Heart left ventricle (tissue), 16 donors: Measurements from ENCODE around the gene MINDY3. TPM values are rescaled to one million over a fixed set of nuclear protein-coding genes. Genes with fewer than 3 reads are reported as not detected.
A peak's percentile ranks its signal among the peaks of the same experiment; 100 is the strongest.
"Not testable (repeated sequence)": the region's sequence is repeated elsewhere in the genome, so short reads cannot be mapped to it uniquely, and the experiment has no call there.

Experiments used
- ATAC-seq, 4 donors: fragments of 200-7000 bp; cut with Tn5 transposase; one replicate each; pipeline ENCODE4 v1.9.1; 2020 to 2022; ENCODE audit warnings: moderate library complexity in 4 of 4, mild to moderate bottlenecking in 3 of 4, moderate number of reproducible peaks in 1 of 4
- DNase-seq, 5 donors: peaks; one replicate each; pipeline ENCODE4 v3.0.0-alpha.2; 2020
- H3K27ac ChIP-seq, 12 donors: fragments of 200-600 bp; sonication (generic) in 4 of 12; one replicate each; pipeline versions ENCODE4 v1.5.0 to v1.8.0; 2016 to 2022; ENCODE audit warnings: mild to moderate bottlenecking in 2 of 12
- H3K27me3 ChIP-seq, 9 donors: fragments of 200-600 bp; sonication (generic) in 2 of 9; one replicate each; pipeline versions ENCODE4 v1.5.1 to v1.8.0; 2016 to 2022; ENCODE audit warnings: mild to moderate bottlenecking in 3 of 9
- H3K36me3 ChIP-seq, 9 donors: fragments of 200-600 bp; sonication (generic) in 2 of 9; one replicate each; pipeline versions ENCODE4 v1.5.0 to v1.8.0; 2018 to 2022; ENCODE audit warnings: mild to moderate bottlenecking in 2 of 9
- H3K4me1 ChIP-seq, 12 donors: fragments of 200-600 bp; sonication (generic) in 4 of 12; one replicate each; pipeline versions ENCODE4 v1.5.0 to v1.8.0; 2016 to 2022; ENCODE audit warnings: mild to moderate bottlenecking in 3 of 12
- H3K4me3 ChIP-seq, 12 donors: fragments of 200-600 bp; sonication (generic) in 4 of 12; one replicate each; pipeline versions ENCODE4 v1.5.0 to v1.8.0; 2017 to 2022; ENCODE audit warnings: mild to moderate bottlenecking in 9 of 12, moderate library complexity in 4 of 12
- H3K9me3 ChIP-seq, 12 donors: fragments of 200-600 bp; sonication (generic) in 4 of 12; one replicate each; pipeline versions ENCODE4 v1.5.0 to v1.8.0; 2016 to 2022; ENCODE audit warnings: mild to moderate bottlenecking in 1 of 12
- POLR2A ChIP-seq, 2 donors: fragments of 450-650 bp; IDR thresholded peaks; one replicate each; pipeline ENCODE4 v1.6.1; 2017; ENCODE audit warnings: antibody characterized with exemption in 2 of 2, mild to moderate bottlenecking in 2 of 2, moderate library complexity in 2 of 2
- WGBS, 4 donors: extraction: QIAGEN DNeasy Blood & Tissue Kit in 2 of 4; methylation state at CpG; one replicate each; pipeline versions ENCODE4 v1.1.5 to v1.1.7; 2013 to 2018; 5-methylcytosine and 5-hydroxymethylcytosine counted together
- intact Hi-C, 10 donors: fragments of 100-400 bp; cut with DNase I; formaldehyde crosslinking; loops; one replicate each; pipeline versions ENCODE4 v1.11.1 to v1.14.2; 2022
- polyA plus RNA-seq, 2 donors: library from polyadenylated mRNA; stranded (reverse); fragments of 200-250 nt; gene quantifications; one replicate each; pipeline ENCODE4 v1.2.3, GENCODE V29; 2013
- total RNA-seq, 9 donors: library from RNA; depleted of rRNA in 2 of 9; stranded (reverse); fragments of >200 nt in 2 of 9; fragmentation: NEBNext Ultra II Directional in 3 of 9; extraction: Animal tissue kit (Norgen Biotek cat#: 25700) in 3 of 9; gene quantifications; one replicate each; pipeline versions ENCODE4 v1.1.0 to v1.2.4, GENCODE V29; 2016 to 2023
- TF ChIP-seq, protein P1 (sequence below), 12 donors: fragments of 200-600 bp; sonication (generic) in 4 of 12; IDR thresholded peaks; one replicate each; pipeline versions ENCODE4 v1.5.0 to v1.8.0; 2018 to 2022; ENCODE audit warnings: antibody characterized with exemption in 12 of 12, mild to moderate bottlenecking in 5 of 12
- donor health status: ischemic (EF 13 %, LVEDD 7.1; RV severe dilation, severe dysfunction).
- donor health status: healthy with polysubstance abuse.
- donor health status: DM: no; HTN: yes; CAD: no.
- donor health status: DM: no; HTN: no; CAD: no.
- donor health status: ischemic (EF 25% LVEDD 6.9; RV normal size, moderate dysfunction).
- donor health status: ischemic (EF 25% LVEDD 5.7; RV mildly dilated, moderate dysfunction).
- donor health status: healthy.
- donor health status: DM: yes; HTN: yes; CAD: no.
- donor health status: ischemic (EF 35%, LVEDD 5.7; RV mildly dilated, moderate dysfunction).
- donor health status: nonischemic (EF 11% LVEDD 7.7; RV severe dilation, severe dysfunction).
- donor health status: DM: yes; HTN: yes; CAD: no.
- donor health status: PGD.
- donor health status: ischemic (EF 29% LVEDD 5.4; RV normal size, mild dysfunction).
- donor health status: nonischemic (EF 23%, LVEDD 6.1; RV moderate dilation, normal function).

Gene MINDY3
- total and polyA plus RNA-seq, 11 donors: 7.6 to 31.0 (median 21.0) TPM

DNA sequence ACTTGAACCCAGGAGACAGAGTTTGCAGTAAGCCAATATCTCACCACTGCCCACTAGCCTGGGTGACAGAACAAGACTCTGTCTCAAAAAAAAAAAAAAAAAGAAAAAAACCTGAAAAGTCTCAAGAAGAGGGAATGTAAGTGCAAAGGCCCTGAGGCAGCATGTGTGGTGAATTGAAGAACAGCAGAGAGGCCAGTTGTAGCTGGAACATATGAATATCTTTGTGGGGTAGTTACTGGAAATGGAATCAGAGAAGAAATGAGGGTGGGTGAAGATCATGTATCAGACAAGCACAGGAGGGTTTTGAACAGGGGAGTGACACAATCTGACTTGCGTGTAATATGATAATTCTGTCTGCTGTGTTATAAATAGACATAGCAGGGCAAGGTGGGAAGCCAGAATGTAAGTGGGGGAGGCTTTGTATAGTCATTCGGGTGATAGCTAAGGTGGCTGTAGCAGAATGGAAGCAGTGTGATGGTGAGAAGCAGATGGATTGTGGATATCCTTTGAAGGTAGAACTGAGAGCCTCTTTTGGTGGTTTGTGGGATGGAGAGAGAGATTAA is 95.3 kb downstream of the MINDY3 start:
- WGBS, 4 donors: 51 to 67% (median 56%) methylated on average over 2 of the region's 2 CpGs
- TF ChIP-seq, protein P1, sequence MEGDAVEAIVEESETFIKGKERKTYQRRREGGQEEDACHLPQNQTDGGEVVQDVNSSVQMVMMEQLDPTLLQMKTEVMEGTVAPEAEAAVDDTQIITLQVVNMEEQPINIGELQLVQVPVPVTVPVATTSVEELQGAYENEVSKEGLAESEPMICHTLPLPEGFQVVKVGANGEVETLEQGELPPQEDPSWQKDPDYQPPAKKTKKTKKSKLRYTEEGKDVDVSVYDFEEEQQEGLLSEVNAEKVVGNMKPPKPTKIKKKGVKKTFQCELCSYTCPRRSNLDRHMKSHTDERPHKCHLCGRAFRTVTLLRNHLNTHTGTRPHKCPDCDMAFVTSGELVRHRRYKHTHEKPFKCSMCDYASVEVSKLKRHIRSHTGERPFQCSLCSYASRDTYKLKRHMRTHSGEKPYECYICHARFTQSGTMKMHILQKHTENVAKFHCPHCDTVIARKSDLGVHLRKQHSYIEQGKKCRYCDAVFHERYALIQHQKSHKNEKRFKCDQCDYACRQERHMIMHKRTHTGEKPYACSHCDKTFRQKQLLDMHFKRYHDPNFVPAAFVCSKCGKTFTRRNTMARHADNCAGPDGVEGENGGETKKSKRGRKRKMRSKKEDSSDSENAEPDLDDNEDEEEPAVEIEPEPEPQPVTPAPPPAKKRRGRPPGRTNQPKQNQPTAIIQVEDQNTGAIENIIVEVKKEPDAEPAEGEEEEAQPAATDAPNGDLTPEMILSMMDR (IDR thresholded peaks at IDR 0.05): no peak
- no peak for TF ChIP-seq POLR2A (IDR thresholded peaks at IDR 0.05)
- Histone ChIP-seq H3K27me3 (no peaks in the 10 kb centered on the region), H3K4me3 (no peak overlapping the region), H3K9me3 (peaks cover 0 to 6% (median 0%) of the 10 kb centered on the region in 12 donors), H3K4me1 (peaks cover 0 to 9% (median 0%) of the 10 kb centered on the region in 12 donors), H3K27ac (no peak overlapping the region), H3K36me3 (no peaks in the 10 kb centered on the region)
- ATAC-seq (no peak), DNase-seq (no peak)
- intact Hi-C loops: no loop called here

DNA sequence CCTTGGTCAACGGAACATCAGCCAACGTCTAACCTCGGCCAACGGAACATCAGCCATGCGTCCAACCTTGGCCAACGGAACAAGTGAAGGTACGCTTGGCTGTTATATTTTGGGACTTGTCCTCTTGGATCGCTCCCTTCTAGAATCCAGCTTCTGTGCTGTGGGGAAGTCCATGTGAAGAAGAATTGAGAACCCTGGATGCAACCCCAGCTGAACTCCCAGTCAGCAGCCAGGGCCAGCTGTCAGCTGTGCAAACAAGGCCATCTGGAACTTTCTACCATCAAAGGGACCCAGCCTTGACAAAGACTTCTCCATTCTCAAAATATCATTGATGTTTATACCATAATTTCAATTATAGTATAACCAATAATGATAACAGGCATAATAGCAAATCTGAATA is 97.3 kb downstream of the MINDY3 start:
- H3K36me3 ChIP-seq: no peaks in the 10 kb centered on the region
- peaks cover 0 to 9% (median 0%) of the 10 kb centered on the region in 12 donors for H3K4me1 ChIP-seq
- H3K27ac ChIP-seq: no peak overlapping the region
- peak in 2 of 5 donors; percentile 19 to 32 for DNase-seq
- 68 to 84% (median 81%) methylated on average over 8 of the region's 8 CpGs for WGBS, 4 donors
- H3K9me3 ChIP-seq: peaks cover 0 to 6% (median 0%) of the 10 kb centered on the region in 12 donors
- H3K4me3 ChIP-seq: no peak overlapping the region
- no peak for TF ChIP-seq POLR2A (IDR thresholded peaks at IDR 0.05)
- TF ChIP-seq, protein P1 (IDR thresholded peaks at IDR 0.05): no peak
- peak in 2 of 4 donors; percentile 18 to 80 for ATAC-seq
- intact Hi-C loops: no loop called here
- no peaks in the 10 kb centered on the region for H3K27me3 ChIP-seq

DNA sequence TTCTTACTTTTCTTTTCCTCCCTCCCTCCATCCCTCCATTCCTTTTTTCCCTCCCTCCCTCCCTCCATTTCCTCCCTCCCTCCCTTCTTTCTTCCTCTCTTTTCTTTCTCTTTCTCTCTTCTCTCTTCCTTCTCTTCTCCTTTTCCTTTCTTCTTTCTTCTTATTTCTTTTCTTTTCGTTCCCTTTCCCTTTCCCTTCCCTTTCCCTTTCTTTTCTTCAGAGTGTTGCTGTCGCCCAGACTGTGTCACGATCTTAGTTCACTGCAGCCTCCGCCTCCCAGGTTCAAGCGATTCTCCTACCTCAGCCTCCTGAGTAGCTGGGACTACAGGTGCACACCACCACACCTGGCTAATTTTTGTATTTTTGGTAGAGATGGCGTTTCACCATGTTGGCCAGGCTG is 98.1 kb downstream of the MINDY3 start:
- 93 to 97% (median 96%) methylated on average over 6 of the region's 6 CpGs for WGBS, 4 donors
- ATAC-seq, H3K9me3 ChIP-seq, H3K4me1 ChIP-seq, H3K27ac ChIP-seq, H3K36me3 ChIP-seq, intact Hi-C loops, H3K27me3 ChIP-seq, DNase-seq, H3K4me3 ChIP-seq: not testable (repeated sequence)

DNA sequence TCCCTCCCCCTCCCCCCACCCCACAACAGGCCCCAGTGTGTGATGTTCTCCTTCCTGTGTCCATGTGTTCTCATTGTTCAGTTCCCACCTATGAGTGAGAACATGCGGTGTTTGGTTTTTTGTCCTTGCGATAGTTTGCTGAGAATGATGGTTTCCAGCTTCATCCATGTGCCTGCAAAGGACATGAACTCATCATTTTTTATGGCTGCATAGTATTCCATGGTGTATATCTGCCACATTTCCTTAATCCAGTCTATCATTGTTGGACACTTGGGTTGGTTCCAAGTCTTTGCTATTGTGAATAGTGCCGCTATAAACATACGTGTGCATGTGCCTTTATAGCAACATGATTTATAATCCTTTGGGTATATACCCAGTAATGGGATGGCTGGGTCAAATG is 99.1 kb downstream of the MINDY3 start:
- DNase-seq, H3K4me1 ChIP-seq, intact Hi-C loops, H3K36me3 ChIP-seq, H3K27me3 ChIP-seq, ATAC-seq, H3K27ac ChIP-seq, H3K4me3 ChIP-seq, H3K9me3 ChIP-seq: not testable (repeated sequence)
- WGBS, 4 donors: 92 to 95% (median 93%) methylated on average over 2 to 4 of the region's 4 CpGs

DNA sequence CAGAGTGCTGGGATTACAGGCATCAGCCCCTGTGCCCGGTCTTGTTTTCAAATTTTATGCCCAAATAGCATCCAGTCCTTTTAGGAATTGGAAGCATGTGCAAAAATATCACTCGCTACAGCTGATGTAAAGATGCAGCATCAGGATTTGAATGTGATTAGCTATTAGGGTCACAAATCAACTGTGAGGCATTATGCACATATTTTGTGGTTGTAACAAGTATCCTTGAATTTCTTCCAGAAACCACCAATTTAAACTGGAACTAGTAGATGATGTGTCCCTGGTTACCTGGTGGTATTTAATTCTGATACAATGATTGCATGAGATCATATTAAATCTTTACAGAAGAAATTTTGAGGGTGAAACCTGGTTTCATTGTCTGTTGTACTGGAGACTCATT is 99.6 kb downstream of the MINDY3 start:
- intact Hi-C loops: no loop called here
- Histone ChIP-seq H3K36me3 (no peaks in the 10 kb centered on the region), H3K4me1 (peaks cover 0 to 9% (median 0%) of the 10 kb centered on the region in 12 donors), H3K4me3 (no peak overlapping the region), H3K27ac (no peak overlapping the region), H3K27me3 (no peaks in the 10 kb centered on the region), H3K9me3 (peaks cover 0 to 6% (median 0%) of the 10 kb centered on the region in 12 donors)
- ATAC-seq (no peak), DNase-seq (no peak)
- no peak for TF ChIP-seq POLR2A (IDR thresholded peaks at IDR 0.05)
- WGBS, 4 donors: 94 to 96% (median 95%) methylated on average over 2 of the region's 2 CpGs

DNA sequence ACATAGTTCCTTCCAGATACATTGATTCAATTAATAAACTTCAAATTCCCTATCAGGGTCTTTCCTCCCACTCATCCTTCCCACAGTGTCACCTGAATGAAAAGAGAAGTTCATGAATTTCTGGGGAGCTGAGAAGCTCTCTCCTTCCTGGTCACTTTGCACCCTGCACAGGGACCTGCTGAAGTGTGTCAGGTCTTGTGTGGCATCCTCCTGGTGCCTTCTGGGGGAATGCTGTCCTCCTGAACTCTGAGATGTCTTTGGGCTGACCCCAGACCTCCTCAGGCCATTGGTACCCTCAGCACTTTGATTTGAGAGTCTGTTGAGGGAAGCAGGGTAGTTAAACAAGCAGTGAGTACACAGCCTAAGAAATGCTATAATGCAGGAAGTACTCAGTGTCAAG is 101.0 kb downstream of the MINDY3 start:
- no peaks in the 10 kb centered on the region for H3K36me3 ChIP-seq
- intact Hi-C loops: no loop called here
- DNase-seq (no peak), ATAC-seq (no peak)
- H3K4me1 ChIP-seq: peaks cover 0 to 9% (median 0%) of the 10 kb centered on the region in 12 donors
- no peak overlapping the region for H3K27ac ChIP-seq
- TF ChIP-seq POLR2A (IDR thresholded peaks at IDR 0.05): no peak
- TF ChIP-seq, protein P1 (IDR thresholded peaks at IDR 0.05): no peak
- H3K9me3 ChIP-seq: peaks cover 0 to 6% (median 0%) of the 10 kb centered on the region in 12 donors
- no peak overlapping the region for H3K4me3 ChIP-seq
- no peaks in the 10 kb centered on the region for H3K27me3 ChIP-seq
